DMS 273 (cell line): ENCODE data around the gene CHD5.

Experiments used
- DNase-seq: peaks from one replicate; lab custom pipeline; 2025; ENCODE audit not compliant: unreplicated experiment; lab: John Stamatoyannopoulos, UW

Gene CHD5

DNA sequence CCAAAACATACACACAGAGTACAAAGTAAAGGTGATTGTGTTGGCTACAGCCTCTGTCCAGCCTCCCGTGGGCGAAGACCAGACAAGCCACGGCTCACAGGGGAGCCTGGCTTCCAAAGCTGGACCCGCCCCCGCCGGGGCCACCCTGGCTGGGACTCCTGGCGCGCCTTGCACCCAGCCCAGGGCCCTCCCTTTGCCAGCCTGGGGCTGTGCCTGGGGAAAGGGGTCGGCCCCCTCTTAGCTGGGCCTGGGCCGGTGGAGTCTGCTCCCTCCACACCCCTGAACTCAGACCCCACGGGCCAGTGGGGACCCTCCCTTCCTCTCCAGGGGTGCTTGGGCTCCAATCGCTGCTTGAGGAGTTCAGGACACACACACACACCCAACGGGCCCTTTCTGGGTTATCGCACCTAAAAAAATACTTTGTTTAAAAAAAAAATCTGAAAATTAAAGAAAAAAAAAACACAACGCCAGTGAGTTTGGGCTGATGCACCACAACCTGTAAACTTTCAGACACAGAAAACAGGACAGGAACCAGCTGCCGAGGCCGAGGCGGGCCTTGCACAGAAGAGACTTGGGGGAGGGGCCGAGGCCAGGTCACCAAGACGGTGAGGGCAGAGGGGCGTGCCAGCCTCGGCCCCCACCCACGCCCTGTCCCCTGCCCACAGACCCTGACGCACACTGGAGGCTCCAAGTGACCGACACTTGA, 78.1 kb downstream of the CHD5 start:
- no peak for DNase-seq

DNA sequence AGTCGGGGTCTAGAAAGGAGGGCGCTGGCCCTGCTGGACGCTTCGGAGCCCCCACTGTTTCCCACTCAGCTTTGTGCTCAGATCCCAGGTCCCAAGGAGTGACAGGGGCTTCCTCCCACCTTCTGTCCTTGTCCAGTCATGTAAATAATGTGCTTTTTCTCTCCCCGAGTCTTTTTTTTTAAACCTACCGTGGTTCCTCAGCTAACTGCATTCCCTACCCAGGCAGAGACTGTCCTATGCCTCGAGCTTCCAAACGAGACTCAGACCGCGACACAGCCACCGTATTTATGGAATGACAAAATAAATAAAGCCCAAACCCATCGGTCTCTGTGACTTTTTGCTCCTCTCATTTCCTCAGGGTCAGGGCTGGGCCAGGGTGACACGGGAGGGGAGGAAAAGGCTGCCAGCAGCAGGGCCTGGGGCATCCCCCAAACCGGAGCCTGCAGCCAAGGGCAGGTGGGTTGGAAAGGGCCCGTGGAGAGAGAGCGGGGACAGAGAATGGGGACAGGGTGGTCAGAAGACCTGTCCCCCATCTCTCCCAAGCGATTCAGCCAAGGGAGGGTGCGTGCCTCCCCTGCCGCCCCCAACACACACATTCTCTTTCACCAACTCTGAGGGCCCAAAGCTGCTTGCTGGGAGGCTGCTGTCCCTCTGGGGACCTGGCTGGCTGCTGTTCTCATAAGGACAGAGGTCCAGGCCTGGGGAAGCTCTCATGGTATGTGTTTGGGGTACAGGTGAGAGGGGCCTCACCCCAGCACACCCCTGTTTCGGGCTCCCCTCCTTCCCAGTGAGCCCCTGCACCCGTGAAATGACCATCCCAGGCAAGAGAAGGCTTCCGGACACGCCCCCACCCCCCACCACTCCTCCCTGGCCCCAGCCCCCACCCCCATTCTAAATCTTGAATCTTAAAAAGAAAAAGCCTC, 79.0 kb downstream of the CHD5 start:
- no peak for DNase-seq

DNA sequence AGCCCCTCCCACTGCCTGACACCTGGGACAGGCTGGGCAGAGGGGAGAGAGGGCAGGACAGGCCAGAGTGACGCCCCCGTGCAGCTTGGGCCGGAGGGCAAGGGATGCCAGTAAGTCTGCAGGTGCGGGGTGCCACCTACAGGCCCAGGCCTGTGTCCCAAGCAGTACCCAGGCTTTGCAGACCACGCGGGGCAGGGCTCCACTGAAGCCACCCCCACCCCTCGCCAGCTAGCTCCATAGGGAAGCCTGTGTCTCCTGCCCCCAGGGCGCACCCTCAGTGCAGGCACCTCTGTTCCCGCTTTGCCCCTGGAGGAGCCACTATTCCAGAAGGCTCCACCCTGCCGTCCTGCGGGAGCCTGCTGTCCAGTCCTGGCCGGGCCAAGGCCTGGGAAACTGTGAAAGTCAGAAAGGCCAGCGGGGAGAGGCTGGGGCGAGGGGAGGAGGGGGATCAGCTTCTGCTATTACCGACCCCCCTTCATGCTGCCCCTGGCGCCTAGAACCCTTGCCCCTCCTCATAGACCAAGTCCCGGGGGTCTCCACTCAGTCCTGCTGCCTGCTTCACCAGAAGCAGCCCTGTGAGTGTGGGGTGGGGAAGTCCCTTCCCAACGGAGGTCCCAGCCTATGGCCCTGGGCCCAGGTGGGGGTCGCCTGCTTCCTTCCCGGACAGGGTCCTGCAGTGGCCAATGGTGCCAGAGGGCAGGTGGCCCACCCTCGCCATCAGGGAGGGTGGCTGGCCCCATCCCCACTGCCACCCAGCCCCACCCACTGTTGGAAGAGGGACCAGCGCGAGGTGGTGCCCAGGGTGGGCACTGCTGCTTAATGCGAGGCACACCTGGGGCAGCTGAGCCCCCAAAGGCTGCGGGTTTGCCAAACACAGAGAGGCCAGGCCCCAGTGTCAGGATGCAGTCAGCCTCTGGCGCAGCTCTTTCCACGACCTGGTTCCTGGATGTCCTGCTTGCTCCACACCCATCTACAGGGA, 80.0 kb downstream of the CHD5 start:
- DNase-seq = peak; percentile 66

DNA sequence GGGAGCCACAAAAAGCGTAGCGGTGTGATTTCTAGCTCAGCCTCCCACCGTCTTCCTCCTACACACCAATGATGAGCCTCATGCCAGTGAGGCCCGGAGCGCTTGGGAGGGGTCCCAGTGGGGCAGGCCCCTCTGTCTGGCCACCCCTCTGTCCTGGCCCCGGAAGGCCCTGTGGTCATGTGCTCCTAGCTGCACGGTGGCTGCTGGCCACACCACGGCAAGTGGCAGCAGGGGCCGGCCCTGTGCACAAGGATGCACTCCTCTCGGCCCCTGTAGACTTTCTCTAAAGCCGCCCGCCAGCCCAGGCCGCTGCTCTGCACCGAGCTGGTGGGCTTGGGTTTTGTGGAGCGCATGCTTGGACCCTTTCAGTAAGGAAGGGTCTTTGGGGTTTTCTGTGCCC, 80.8 kb downstream of the CHD5 start:
- no peak for DNase-seq

DNA sequence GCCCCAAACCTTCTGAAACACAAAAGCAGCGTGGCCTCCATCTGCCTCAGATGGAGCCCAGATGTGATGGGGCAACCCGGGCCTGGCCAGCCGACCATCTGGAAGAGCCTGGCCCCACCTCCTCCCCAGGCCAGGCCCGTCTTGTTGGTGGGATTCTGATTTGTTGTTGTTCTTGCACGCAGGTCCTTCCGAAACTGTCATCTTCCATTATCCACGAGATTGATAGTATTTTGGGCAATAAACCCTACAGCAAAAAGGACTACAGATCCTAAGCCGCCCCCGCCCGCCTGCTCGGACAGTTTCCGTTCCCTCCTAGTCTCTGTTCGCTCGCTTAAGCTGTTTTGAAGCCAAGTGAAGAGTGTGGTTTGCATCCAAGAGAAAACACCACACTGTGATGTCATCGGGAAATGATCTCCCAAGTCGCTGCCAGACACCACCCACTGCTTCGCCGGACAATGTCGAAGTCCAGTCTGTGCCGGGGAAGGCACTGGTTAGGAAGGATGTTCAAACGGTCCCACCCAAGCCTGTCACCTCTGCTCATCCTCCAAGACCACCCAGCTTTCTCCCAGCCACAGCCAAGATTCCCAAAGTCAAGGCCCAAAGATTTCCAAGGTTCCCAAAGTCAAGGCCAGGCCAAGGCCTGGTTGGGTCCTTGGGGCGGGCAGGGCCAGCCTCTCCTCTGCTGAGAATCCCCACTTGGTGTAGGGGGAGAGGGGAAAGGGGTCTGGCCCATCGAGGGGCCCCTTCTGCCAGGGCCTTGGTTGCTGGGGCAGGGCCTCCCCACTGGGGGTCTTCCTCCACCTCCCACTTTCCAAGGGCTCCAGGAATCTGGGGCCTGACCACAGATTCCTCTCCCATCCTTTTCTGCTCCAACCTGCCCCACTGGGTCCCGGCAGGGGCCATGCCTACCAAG, 81.6 kb downstream of the CHD5 start:
- peak; percentile 64 for DNase-seq

GRCh38 chr1:6097824-6098223, 82.3 kb downstream of the CHD5 start:
- DNase-seq = no peak

GRCh38 chr1:6097117-6097595, 83.0 kb downstream of the CHD5 start:
- DNase-seq = no peak

- DNase-seq = no peak
These were observed 83.6 kb downstream of the CHD5 start for GRCh38 chr1:6096243-6097116.

GRCh38 chr1:6095511-6096242, 84.4 kb downstream of the CHD5 start:
- DNase-seq = no peak

DNA sequence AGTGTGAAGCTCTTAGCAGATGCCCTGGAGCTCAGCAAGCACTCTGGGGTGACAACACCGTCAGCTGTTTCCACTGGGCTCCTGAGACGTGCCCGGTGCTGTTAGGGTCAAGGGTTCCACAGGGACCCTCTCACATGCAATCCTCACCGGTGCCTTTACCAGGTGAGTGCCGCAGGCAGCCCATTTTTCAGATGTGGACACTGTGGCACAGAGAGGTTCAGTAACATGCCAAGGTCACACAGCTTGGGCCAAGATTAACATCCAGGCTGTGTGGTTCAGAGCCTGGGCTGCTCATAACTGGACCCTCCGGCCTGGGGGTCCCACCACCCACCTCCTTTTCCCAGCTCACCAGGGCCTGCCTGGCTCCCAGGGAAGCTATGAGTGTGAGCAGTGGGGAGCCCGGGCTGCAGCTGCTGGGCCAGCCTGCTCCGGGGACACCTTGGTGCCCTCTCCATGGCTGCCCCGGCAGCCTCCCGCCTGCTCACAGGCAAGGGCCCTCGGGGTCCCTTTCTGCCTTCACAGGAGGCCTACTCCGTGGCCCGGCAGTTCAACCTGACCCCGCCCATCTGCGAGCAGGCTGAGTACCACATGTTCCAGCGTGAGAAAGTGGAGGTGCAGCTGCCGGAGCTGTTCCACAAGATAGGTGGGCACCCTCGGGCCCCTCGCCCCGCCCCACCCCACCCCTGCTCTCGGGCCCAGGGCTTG, 85.2 kb downstream of the CHD5 start:
- no peak for DNase-seq

DNA sequence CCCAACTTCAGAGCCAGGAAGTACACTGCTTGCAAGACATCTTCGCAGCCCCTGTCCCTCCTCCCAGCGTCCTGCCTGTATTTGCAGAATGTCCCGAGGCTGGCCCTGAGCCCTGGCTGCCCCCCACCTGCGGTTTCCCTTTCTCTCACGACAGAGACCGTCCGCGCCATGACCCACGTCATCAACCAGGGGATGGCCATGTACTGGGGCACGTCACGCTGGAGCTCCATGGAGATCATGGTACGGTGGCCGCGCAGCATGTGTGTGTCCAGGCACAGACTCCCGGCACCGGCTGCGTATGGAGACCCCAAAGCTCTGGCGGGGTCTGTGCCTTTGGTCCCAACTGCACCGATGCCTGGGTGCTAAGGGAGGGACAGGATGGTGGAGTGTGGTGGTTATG, 85.9 kb downstream of the CHD5 start:
- DNase-seq = no peak

GRCh38 chr1:6093611-6094010, 86.5 kb downstream of the CHD5 start:
- DNase-seq = peak; percentile 95

DNA sequence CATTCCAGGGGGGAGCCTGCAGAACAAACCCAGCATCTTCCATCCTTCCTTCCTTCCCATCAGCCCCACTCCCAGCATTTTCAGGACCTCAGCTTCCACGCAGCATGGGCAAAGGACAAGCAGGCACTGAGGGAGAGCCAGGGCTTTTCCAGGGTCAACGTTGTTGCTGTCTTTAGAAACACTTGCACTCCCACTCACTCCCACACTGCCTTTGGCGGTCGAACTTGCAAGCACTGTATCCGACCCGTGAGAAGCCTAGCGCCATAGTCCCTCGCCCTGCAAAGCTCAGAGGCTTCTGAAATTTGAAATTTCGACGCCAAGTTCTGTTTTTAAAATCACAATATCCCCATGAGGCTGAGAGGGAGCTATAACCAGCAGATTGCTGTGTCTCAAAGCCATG, 87.0 kb downstream of the CHD5 start:
- DNase-seq = no peak

DNA sequence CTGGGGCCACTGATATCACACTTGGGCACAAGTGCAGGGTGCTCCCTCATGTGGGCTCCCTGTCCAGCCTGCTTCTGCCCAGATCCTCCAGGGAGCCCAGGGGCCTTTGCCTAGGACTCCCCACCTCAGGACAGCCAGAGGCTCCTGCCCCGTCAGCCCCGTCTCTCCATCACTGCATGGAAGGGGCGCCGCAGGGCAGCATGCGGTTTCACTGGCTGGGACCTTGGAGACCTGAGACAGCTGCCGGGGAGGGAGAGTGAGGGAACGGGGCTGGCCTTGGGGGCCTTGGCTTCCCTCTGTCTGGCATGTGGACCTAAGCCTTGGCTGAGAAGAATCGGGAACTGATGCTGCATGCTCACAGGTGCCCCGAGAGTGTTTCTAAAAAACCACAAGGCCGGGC, 87.9 kb downstream of the CHD5 start:
- no peak for DNase-seq

- DNase-seq = no peak
These were observed 88.4 kb downstream of the CHD5 start for GRCh38 chr1:6091823-6092109.

DNA sequence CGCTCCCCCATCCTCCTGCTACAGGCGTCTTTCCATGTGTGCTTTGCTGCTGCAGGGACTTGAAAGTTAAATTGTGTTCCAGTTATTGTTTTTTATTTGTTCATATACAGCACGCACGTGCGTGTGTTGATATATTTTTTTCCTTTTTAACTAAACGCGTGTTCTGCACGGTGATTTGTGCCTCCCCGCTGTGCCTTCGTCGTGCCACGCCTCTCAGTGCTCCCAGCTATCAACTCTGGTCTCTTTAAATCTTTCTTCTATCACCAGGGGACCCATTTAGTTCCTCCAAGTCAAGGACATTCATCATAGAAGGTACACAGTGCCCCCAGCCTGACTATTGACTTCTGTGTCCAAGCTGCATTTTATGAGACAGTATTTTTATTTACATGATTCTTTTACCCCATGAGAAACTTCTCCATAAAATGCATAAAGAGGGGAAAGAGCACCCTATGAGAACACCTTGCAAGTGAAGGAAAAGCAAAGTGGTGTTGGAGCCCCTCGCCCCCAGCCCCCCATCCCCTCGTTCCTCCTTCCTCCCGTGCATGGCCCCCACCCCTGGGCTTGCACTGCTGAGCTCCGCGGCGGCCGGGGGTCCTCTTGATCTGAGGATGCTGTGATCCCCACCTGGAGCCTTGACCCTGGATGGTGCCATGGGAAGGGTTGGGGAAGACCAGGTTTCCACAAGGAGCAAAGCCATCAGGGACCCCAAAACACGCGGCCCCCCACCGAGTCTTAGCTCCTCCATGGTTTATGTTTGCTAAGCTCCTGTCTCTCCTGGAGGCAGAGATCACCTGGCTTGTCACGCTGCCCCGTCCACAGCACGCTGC, 88.9 kb downstream of the CHD5 start:
- DNase-seq = no peak

DNA sequence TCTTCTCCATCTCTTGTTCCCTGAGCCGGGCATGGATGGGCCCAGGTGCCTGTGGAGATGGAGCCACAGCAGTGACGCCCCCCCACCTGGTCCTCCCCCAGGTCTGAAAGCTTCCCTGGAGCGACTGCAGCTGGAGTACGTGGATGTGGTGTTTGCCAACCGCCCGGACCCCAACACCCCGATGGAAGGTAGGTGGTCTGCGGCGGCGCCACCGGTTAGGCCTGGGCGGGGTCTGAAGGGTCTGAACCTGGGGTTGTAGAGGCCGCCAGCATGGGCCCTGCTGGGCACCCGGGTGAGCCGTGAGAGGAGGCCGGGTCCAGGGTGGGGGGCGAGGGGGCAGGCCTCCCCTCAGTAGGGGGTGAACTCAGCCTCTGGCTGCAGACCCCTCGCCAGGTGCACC, 89.8 kb downstream of the CHD5 start:
- DNase-seq = no peak
